ENCODE measurements around the gene TRPV4.

TRPV4 gene

DNA sequence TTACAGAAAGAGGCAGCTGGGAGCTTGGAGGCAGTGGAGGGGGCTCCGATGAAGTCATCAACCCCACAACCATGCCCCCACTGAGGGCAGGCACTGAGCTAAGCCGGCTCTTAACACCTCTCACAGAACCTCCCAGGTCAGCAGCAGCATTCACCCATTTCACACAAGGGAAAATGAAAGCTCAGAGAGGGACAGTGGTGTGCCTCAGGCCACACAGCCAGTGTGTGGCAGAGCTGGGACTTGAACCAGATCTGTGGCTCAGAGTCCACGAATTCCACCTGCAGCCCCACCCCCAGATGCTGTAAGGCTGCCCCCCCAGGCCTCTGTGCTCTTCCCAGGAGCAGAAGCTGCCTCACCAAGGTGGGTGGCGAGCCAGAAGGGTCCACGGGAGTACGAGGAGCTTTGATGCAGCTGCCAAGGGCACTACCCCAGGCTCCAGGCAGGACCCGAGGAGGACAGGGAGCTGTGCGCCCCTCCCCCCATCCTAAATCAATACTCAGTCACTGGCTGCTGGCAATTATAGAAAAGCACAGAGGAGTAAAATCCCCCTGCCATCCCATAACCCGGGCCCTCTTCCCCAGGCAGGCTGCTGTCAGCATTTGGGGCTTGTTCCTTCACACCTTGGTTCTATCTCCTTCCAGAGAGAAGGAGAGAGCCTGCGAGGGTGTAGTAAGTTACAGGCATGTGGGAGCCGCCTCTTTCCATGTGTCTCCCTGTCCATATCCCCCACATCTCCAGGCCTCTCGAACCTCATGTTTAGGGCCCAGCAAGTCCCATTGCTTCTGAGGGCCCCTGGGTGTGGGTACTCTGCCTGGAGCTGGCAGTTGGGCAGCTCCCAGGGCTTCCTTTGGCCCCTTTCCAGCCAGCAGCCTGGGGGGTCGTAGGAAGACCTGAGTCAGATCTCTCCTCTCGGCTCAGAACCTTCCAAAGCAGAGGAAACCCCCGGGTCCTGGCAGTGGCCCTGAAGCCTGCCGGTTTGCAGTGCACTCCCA, 72.0 kb downstream of the TRPV4 start:
- no peak for DNase-seq

DNA sequence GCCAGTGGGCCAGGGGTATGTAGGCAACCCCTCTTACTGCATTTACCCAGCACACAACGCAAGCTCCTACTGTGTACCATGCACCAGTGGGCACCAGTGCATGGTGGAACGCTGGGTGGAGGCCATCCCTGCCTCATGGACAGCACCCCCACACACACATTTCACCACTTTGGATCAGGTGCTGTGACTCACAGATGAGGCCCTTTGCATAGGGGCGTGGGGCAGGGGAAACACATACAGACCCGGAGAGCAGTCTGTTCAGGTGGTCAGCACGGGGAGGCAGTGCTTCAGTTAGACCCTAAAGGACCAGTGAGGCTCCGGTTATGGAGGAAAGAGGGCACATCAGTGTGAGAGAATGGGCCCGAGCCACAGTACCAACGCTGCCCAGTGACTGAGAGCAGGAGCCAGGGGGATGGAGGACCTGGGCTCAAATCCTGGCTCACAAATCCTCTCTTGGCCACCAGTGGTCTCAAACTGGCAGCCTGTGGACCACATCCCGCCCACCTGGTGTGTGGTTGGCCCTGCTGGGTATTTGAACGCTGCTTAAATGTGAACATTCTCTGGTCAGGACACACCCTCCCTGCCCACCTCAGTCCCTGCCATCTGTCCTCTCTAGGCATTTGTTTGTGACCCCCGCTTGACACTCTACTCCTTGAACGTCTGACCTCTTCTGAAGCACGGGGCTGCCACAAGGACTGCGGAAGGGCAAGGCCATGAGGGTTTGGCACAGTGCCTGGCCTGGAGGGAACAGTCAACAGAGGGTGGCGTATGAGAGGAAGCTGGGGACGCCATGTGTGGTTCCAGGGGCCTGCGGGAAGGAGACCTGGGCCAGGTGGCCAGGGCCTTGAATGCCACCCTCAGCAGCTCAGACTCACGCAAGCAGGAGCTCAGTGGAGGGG, 72.9 kb downstream of the TRPV4 start:
- DNase-seq = no peak

DNA sequence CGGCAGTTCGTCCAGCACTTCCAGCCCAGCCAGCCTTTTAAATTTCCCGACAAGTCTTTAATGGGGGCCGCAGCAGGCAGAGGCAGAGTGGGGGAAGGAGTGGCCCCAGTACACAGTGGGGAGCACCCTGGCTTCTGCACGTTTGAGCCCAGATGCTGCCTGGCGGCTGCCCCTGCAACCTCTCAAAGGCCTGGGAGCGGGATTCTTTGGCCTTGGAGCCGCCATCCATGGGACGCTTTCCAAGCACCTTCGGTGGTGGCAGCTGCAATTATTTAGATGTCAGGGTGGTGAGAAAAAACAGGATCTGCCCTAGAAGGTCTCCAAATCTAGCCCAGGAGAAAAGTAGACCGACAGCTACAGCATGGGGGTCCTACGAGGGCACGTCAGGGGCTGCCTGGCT, 73.6 kb downstream of the TRPV4 start:
- DNase-seq = no peak

DNA sequence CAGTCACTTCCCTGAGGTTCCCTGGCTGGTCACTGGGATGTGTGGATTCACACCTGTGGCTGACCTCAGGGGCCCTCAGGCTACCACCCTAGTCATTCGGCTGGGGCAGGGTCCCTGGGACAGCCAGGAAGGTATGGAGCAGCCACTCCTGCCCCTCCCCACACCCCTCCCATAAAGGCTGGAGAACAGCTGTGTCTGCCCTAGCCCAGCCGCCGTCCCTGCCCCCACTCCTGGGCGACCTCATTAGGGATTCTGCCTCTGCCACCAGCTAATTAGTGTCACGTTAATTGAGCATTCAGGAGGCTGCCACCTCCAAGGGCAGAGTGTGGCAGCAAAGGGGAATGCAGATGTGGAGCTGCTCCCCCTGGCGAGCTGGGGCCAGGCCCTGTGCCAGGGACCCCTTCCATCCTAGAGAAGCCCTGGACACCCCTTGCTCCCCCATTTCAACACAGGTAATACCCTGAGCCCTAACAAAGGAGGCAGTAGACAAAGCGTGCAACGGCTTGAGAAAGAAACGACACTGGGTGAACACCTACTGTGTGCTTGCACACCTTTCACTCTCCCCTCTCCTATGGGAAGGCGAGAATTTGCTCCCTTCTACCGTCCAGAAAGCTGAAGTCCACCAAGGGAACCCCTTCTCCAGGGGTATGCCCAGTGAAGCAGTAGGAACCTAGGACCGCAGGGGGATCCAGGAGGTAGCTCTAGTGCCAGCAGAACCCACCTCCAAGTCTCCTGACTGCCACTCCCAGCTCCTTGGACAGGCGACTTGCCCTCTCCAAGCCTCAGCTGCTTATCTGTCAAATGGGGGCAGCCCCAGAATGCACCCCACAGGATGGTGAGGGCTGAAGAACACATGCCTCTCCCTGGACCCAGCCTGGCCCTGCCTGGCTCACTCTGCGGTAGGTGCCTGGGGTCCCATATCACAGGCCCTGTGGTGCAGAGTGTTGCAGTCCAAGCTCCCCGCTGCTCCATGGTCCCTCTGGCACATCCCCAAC, 74.5 kb downstream of the TRPV4 start:
- DNase-seq = no peak

DNA sequence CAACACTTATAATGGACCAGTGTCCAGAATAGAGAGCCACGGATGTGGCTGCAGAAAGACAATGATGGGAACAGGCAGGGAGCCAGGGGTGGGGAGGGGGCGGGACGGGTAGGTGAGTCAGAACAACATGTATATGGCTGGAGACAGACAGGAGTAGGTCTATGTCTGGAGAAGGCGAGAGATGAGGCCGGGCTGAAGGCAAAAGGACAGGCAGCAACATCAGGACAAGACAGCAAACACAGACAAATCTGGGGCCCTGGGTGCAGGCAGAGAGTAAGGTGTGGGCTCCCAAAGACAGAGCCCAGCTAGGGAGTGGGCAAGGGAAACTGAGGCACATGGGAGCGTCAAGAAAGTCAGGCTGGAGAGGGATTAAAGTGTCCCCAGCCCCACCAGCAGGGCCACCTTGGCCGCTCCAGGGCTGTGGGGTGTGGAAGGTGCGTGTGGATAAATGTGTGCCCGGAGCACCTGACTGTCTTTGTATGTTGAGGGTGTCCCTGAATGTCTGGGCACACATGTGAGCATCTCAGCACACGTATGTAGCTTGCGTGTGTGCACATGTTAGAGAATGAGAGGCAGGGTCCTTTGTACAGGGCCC, 75.4 kb downstream of the TRPV4 start:
- no peak for DNase-seq

DNA sequence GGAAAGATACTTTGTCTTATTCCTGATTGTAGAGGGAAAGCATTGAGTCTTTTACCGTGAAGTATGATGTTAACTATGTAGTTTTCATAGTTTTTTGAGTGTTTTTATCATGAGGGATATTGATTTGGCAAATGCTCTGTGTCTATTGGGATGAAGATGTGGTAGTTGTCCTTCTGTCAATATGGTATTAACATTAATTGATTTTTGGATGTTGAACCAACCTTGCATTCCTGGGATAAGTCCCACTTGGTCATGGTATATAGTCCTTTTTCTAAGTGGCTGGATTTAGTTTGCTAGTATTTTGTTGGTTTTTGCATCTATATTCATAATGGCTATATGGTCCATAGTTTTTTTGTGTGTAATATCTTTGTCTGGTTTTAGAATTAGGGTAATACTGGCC, 76.7 kb downstream of the TRPV4 start:
- DNase-seq = no peak

DNA sequence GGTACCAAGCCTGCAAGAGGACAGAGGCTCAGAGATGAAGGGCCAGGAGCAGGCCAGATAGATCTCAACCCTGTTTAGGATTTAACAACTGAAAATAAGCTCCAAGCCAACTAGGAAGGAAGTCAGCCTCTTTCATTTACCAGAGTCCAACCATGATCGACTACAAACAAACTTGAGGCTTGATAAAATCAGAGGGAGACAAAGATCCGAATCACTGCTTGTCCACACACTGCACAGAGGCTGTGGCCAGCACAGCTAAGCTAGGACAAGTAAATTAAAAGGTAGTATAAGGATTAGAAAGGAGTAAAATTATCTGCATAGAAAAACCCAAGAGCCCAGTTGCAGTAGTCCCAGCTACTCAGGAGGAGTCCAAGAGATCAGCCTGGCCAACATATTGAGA, 79.2 kb downstream of the TRPV4 start:
- no peak for DNase-seq

DNA sequence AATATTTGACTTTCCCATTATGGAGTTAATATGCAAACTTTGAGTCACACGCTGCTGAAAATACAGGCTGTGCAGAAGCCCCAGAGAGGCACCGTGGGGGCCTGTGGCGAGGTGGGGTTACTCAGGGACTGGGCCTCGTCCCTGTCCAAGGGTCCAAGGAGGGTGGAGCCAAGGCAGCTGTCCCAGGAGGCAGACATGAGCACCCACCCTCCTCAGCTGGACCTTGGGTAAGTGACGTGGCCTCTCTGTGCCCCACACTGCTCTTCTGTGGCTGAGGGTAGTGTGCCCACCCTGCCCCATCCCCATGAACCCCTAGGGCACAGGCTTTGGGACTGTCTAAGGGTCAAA, 80.2 kb downstream of the TRPV4 start:
- no peak for DNase-seq

DNA sequence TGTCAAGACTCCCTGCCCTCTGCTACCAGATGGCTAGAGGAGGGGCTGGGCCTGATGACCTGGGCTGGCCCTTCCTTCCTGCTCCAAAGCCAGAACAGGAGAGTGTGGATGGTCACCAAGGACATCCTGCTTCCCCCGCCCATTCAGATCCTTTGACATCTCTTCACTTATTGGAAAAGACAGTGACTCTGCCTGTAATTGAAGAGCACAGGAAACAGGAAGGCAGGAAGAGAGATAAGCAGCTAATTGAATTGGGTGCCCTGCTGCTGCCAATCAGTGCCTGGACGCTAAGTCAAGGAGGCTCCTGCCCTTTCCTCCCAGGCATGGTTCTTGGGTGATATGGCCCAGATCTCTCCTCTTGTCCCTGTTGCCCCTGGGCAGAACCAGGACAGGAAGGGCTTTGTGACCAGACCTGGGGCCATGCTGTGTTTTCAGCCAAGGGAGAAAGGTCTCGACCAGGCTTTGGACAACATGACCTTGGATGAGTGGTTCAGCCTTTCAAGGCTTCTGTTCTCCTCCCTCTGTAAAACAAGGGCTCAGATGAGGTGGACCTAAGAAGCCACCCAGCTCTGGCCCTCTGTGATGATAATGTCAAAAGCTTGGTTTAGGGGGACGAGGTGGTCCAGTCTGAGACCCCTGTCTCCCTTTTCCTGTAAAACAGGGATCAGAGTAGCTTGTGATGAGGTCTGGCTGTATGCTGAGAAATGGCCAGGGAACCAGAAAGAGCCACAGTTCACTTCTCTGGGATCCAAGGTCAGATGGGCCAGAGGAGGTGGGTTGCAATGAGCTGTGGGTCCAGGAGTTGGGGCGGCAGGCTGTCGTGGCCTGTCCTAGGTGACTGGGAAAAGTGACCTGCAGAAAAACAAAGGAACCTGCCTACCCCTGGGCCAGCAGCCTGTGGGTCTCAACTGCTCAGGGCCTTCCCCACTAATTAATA, 80.8 kb downstream of the TRPV4 start:
- DNase-seq = no peak

DNA sequence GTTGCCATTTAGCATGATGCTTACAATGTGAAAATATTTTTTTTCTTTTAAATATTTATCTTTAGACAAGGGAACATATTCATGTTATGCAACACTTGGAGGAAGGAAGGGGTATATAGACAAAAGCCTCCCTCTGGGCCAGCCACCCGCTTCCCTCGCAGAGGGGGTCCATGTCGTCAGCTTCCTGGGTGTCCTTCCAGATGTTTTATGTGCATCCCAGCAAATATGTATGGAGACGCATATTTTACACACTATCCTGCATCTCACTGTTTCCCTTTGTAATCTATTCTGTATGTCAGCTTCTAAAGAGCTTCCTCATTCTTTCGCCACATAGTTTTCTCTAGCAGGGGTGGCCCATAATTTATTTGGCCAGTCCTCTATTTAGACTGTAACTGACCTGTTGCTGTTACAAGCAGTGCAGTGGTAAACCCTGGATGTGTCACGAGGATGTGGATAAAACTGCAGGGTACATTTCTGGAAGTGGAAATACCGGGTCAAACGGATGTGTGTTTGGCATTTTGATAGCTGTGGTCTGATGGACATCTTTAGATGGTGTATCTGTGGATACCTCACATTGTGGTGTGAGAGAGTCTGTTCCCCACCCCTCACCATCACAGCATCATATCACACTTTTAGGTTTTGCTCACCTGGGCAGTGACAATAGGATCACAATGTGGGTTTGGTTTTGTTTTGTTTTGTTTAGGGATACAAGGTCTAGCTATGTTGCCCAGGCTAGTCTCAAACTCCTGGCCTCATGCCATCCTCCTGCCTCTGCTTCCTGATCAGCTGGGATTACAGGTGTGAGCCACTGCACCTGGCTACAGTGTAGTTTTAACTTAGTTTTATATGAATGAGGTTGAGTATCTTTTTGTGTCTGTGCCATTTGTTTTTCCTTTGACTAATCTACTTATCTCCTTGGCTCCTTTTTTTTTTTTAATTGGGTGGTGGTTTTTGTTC, 87.9 kb downstream of the TRPV4 start:
- DNase-seq = no peak

DNA sequence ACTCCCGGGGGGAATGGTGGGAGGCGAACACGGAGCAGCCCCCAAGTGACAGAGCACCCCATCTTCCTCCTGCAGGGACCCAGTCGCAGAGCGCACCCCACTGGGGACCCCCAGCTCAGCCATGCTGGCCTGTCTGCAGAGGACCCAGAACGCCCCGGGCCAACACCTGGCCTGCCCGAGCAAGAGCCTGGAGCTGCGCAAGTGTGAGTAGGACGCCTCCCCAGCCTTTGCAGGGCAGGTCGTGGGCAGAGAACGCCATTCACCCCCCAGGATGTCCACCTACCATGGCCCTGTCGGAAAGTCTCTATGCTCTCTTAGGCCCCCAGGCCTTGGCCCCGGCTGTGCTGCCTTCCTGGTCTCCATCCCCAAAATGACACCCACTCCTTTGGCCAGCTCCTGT, 89.2 kb downstream of the TRPV4 start:
- DNase-seq = no peak

DNA sequence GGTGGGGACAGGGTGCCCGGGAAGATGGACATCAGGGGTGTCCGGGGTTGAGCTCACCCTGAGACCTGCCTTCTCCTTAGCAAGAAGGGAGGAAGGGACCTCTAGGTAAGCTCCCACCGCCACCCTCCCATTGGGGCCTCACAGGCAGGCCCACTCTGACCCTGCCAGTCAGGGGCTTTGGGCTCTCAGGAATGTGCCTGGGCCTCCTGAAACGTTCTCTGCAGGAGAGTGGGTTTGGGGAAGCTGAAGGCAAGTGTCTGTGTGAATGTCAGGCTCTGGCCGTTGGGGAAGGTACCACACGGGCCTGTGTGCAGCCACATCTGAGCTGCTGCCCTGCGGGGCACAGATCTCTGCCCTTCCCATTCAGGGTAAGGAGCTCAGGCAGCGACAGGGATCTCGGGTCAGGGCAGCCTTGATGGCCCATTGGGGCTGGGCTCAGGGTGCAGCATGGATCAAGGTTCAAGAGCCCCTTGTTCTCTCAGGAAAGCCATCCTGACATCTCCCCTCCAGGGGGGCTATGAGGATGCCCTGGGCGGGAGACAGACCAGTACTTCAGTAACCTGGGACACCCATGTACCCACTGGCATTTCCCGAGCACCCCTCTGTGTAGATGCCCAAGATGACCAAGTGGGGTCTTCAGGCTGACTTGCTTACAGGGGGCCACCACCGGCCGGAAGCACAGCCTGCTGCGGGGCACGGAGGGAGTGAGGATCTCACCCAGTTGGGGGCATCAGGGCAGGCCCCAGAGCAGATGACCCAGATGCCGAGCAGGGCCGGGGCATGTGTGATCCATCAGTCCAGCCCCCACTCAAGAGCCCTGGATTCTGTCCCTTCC, 89.9 kb downstream of the TRPV4 start:
- DNase-seq = no peak

DNA sequence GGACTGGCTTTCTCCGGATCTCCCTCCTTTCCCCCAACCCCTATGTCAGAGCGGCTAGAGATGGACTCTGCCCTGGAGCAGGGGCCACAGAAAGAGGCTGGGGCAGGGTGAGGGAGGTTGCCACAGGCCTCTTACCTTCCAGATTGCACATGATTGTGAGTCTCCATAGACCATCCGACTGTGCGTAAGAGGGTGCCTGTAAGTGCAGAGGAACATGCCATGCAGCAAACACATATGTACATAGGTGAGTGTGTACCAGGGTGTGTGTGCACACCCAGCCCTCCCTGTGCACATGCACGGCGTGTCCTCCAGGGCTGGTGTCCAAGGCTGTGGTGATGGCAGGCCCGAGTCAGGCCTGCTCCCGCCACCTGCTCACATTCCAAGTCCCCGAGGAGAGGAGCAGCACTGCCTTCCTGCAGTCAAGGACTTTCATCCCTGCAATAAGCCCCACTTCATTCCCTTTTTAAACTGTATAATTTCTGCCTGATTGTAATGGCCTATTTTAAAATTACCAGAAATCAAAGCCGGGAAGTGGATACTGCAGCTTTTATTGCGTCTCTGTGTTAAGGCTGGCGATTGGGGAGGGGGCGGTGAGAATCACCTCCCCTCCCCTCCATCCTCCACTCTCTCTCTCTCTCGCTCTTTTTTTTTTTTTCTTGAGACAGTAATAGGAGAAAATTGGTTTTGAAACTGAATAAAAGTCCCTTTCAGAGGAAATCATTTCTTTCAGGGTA, 91.1 kb downstream of the TRPV4 start:
- no peak for DNase-seq

DNA sequence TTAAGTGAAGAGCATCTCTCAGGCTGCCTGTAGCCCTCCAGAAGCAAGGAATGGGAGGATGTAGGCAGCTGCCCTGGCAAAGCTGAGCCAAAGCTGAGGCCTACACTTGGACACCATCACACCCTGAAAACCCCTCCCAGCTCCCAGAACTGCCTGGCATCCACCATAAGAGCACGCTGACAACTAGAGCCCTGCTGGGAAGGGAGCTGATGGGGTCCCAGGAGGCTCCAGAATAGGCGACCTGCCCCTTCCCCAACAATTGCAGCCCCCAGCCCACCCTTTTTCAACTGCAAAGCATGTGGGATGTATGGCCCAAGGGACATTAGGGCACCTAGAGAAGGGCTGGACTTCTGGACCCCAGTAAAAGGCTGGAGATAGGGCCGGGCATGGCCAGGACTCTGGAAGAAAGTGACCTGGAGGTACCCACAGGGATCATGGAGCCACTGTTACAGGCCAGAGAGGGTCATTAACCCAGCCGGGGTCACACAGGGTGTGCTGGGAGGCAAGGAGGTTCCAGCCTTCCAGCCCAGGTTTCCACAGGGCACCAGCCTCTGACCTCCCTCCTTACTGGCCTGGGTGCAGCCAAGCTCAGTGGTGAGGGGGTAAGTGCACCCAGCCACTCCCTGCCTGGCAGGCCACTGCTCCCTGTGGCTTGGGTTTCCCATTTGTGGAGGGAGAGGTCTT, 91.8 kb downstream of the TRPV4 start:
- no peak for DNase-seq

DNA sequence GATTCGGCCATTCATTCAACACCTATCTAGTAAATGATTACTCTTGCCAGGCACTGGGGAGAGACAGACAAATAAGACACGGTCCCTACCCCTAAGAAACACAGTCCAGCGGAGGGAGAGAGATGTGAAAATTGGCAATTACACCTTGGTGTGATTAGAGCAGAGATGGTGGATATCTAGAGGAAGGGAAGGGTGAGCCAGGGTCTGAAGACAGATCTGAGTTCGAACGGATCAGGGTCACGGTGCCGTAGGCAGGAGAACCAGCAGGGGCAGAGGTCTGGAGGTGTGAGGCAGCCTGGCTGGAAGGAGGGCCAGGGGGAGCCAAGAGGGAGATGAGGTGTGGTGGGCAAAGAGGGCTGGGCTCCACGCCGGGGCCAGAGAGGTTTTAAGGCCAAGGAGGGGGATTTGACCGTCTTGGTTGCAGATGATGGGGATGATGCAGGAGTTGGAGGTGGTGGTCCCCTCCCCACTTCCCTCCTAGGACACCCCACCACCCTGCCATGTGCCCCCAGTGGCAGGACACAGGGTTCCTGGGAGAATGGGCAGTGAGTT, 92.4 kb downstream of the TRPV4 start:
- no peak for DNase-seq

DNA sequence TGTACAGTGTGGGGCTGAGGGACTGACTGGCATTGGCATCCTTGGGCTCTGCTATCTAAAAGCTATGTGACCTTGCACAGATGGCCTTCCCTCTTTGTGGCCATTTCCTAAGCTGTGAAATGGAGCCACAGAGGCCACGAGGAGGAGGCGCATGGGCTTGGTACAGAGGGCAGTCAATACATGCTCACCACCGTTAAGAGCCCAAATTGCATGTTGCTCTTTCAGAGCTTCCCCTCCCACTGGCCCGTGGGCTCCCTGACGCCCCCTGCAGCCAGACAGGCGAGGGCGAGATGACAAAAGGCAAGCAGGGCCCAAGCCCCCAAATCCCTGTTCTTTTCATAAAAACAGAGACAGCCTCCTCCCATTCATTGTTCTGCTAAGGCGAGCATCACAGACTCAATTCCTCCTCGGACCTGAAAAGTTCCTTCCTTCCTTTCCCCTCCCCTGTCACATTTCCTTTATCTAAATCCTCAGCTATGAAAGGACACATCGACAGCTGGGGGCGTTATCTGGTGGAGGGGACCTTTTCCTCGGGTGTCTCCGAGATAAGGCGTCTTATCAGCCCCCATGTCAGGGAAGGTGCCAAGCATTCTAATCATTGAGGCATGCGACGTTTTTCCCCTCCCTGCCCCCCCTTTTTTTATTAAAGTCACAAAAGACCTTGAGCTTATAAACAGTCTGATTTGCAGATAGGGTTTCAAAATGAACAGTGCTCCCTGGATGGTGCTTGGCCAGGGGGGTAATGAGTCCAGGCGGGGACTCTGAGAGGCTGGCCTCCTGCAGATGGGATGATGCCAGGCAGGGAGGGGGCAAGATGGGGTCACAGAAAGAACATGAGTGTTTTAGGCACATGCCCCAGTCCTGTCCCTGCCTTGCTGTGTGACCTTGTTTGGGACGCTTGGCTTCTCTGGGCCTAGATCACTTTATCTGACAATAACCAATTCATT, 93.2 kb downstream of the TRPV4 start:
- DNase-seq = no peak

All from NCI-H446 treated with DMSO at 0.1 percent for 48 hours (cell line).